WTC11 (cell line): ENCODE data around the gene OTOGL. TPM values are rescaled to one million over a fixed set of nuclear protein-coding genes. Genes with fewer than 3 reads are reported as not detected.

Experiments
- ATAC-seq: fragments of 200-7000 bp; cut with Tn5 transposase; 2 replicates; pipeline ENCODE4 v1.10.0; 2021; ENCODE audit warnings: mild to moderate bottlenecking, moderate library complexity
- CTCF ChIA-PET: fragments of 300-600 bp; sonication (Branson Sonifier 250); formaldehyde crosslinking; loops from one replicate; lab custom pipeline; 2021; ENCODE audit warnings: antibody characterized with exemption; lab: Charles Lee
- POLR2A ChIA-PET: fragments of 350-600 bp; sonication (Branson Sonifier 250); formaldehyde crosslinking; loops from one replicate; lab custom pipeline; 2021; ENCODE audit warnings: antibody characterized with exemption; lab: Charles Lee
- DNase-seq: peaks from one replicate; pipeline ENCODE4 v3.0.0; 2021; ENCODE audit warnings: low spot score
- H3K27ac Mint-ChIP-seq: 2 replicates; pipeline ENCODE4 v1.8.0; 2021; ENCODE audit warnings: mixed read lengths
- H3K27me3 Mint-ChIP-seq: 2 replicates; pipeline ENCODE4 v1.8.0; 2021; ENCODE audit warnings: low read depth, mild to moderate bottlenecking, moderate library complexity, mixed read lengths
- H3K36me3 Mint-ChIP-seq: 2 replicates; pipeline ENCODE4 v1.8.0; 2021; ENCODE audit warnings: mixed read lengths
- H3K4me1 Mint-ChIP-seq: 2 replicates; pipeline ENCODE4 v1.8.0; 2022; ENCODE audit warnings: mixed read lengths
- H3K4me3 Mint-ChIP-seq: 2 replicates; pipeline ENCODE4 v1.8.0; 2021; ENCODE audit warnings: mild to moderate bottlenecking, moderate library complexity, mixed read lengths
- H3K9me3 Mint-ChIP-seq: 2 replicates; pipeline ENCODE4 v1.8.0; 2021; ENCODE audit warnings: mixed read lengths
- AR ChIP-seq: fragments of 250-450 bp; sonication (Bioruptor Pico); IDR thresholded peaks from 2 replicates; pipeline ENCODE4 v1.9.0; 2021; ENCODE audit warnings: mild to moderate bottlenecking
- ATF1 ChIP-seq: sonication (generic); formaldehyde crosslinking; IDR thresholded peaks from 2 replicates; pipeline ENCODE4 v1.8.1; 2023; ENCODE audit warnings: mild to moderate bottlenecking, moderate library complexity, missing genetic modification reagents
- ATF3 ChIP-seq: sonication (generic); formaldehyde crosslinking; conservative IDR thresholded peaks from 2 replicates; pipeline ENCODE4 v1.8.1; 2022; ENCODE audit warnings: mild to moderate bottlenecking, missing genetic modification reagents
- CREM ChIP-seq: sonication (generic); formaldehyde crosslinking; IDR thresholded peaks from 2 replicates; pipeline ENCODE4 v1.8.1; 2022; ENCODE audit warnings: mild to moderate bottlenecking, missing genetic modification reagents, moderate library complexity
- ELF4 ChIP-seq: sonication (generic); formaldehyde crosslinking; IDR thresholded peaks from 2 replicates; pipeline ENCODE4 v1.8.1; 2022; ENCODE audit warnings: low read depth, mild to moderate bottlenecking, moderate library complexity, missing genetic modification reagents
- EMX1 ChIP-seq: fragments of 250-450 bp; sonication (Bioruptor Pico); IDR thresholded peaks from 2 replicates; pipeline ENCODE4 v1.8.0; 2021; ENCODE audit warnings: mild to moderate bottlenecking
- SMAD3 ChIP-seq: sonication (generic); formaldehyde crosslinking; IDR thresholded peaks from 2 replicates; pipeline ENCODE4 v1.8.0; 2022; ENCODE audit warnings: missing genetic modification reagents, mild to moderate bottlenecking, borderline replicate concordance
- STAT6 ChIP-seq: sonication (generic); formaldehyde crosslinking; conservative IDR thresholded peaks from 2 replicates; pipeline ENCODE4 v1.8.1; 2023; ENCODE audit warnings: mild to moderate bottlenecking, low read depth, missing genetic modification reagents, moderate library complexity
- ZBTB21 ChIP-seq: sonication (generic); formaldehyde crosslinking; IDR thresholded peaks from 2 replicates; pipeline ENCODE4 v1.8.1; 2023; ENCODE audit warnings: mild to moderate bottlenecking, missing genetic modification reagents, borderline replicate concordance
- ZNF138 ChIP-seq: sonication (generic); formaldehyde crosslinking; conservative IDR thresholded peaks from 2 replicates; pipeline ENCODE4 v1.8.1; 2022; ENCODE audit warnings: mild to moderate bottlenecking, moderate library complexity, missing genetic modification reagents
- ZNF281 ChIP-seq: sonication (generic); formaldehyde crosslinking; IDR thresholded peaks from 2 replicates; pipeline ENCODE4 v1.8.0; 2023; ENCODE audit warnings: mild to moderate bottlenecking, missing genetic modification reagents
- ZNF317 ChIP-seq: sonication (generic); formaldehyde crosslinking; IDR thresholded peaks from 2 replicates; pipeline ENCODE4 v1.8.1; 2023; ENCODE audit warnings: low read depth, mild to moderate bottlenecking, moderate library complexity, missing genetic modification reagents, borderline replicate concordance
- ZNF425 ChIP-seq: fragments of 250-450 bp; sonication (Bioruptor Pico); conservative IDR thresholded peaks from 2 replicates; pipeline ENCODE4 v1.9.0; 2021; ENCODE audit warnings: mild to moderate bottlenecking
- ZNF512 ChIP-seq: sonication (generic); formaldehyde crosslinking; IDR thresholded peaks from 2 replicates; pipeline ENCODE4 v1.8.1; 2022; ENCODE audit warnings: missing genetic modification reagents, borderline replicate concordance
- total RNA-seq: library from RNA; stranded (reverse); gene quantifications from 3 replicates; pipeline ENCODE4 v1.2.3, GENCODE V29; 2021
- TF ChIP-seq, protein P1 (sequence below): fragments of 200-600 bp; IDR thresholded peaks from 2 replicates; pipeline ENCODE4 v1.8.0; 2022; ENCODE audit warnings: antibody characterized with exemption
- TF ChIP-seq, protein P2 (sequence below): fragments of 250-450 bp; sonication (Bioruptor Pico); IDR thresholded peaks from 2 replicates; pipeline ENCODE4 v1.8.0; 2021; ENCODE audit warnings: mild to moderate bottlenecking

The OTOGL gene
- total RNA-seq, 1 experiment from 2014 or later, result 0.55 TPM

GRCh38 chr12:80411787-80412186 lies 312.4 kb downstream of the OTOGL start (continued):
- TF ChIP-seq STAT6 (CRISPR knock-in tag) (no peak), ELF4 (CRISPR knock-in tag) (no peak), SMAD3 (CRISPR knock-in tag) (no peak), AR (no peak), ZNF138 (CRISPR knock-in tag) (no peak), ZNF512 (CRISPR knock-in tag) (no peak), EMX1 (CRISPR knock-in tag) (no peak)

DNA sequence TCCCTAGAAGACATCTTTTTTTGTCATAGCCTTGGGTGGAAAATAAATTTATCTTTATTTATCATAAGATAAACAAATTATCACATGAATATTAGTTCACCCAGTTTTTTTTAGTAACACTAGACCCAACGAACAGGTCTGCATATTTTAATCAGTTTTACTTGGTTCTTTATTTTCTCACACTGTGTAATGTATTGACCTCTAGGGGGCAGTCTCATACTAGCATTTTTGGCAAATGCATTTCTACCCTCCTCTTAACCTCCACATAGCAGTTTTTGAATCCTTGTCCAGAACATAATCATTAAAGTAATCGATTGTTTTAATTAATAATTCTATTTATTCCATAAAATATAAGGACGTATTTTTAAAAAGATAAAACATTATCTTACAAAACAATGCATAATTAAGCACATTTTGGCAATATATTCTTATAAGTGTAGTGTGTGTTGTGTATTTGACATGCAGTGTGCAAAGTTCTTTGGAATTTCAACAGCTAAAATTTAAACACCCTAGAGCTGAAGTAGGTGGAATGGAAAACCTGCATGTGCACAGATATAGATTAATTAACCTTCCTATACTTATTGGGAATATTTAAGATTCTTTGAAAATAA lies 313.1 kb downstream of the OTOGL start:
- Mint-ChIP-seq H3K9me3 (no peaks in the 10 kb centered on the region), H3K4me1 (no peaks in the 10 kb centered on the region), H3K27ac (no peak overlapping the region), H3K4me3 (no peak overlapping the region), H3K36me3 (no peaks in the 10 kb centered on the region), H3K27me3 (no peaks in the 10 kb centered on the region; the same call in none of the 2 replicates)
- POLR2A ChIA-PET, result no interaction called here
- CTCF ChIA-PET, result interaction anchor here (0.6 to 1.6 kb wide), 2 partner anchors 195 to 499 kb away, joined by 4 to 5 read pairs; no protein-coding TSS in a partner anchor
- no peak for DNase-seq
- peak; percentile 63; the same call in 1 of the 2 replicates for ATAC-seq
- TF ChIP-seq, protein P1, sequence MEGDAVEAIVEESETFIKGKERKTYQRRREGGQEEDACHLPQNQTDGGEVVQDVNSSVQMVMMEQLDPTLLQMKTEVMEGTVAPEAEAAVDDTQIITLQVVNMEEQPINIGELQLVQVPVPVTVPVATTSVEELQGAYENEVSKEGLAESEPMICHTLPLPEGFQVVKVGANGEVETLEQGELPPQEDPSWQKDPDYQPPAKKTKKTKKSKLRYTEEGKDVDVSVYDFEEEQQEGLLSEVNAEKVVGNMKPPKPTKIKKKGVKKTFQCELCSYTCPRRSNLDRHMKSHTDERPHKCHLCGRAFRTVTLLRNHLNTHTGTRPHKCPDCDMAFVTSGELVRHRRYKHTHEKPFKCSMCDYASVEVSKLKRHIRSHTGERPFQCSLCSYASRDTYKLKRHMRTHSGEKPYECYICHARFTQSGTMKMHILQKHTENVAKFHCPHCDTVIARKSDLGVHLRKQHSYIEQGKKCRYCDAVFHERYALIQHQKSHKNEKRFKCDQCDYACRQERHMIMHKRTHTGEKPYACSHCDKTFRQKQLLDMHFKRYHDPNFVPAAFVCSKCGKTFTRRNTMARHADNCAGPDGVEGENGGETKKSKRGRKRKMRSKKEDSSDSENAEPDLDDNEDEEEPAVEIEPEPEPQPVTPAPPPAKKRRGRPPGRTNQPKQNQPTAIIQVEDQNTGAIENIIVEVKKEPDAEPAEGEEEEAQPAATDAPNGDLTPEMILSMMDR, result peak; percentile 69
- TF ChIP-seq CREM (CRISPR knock-in tag), result no peak

DNA sequence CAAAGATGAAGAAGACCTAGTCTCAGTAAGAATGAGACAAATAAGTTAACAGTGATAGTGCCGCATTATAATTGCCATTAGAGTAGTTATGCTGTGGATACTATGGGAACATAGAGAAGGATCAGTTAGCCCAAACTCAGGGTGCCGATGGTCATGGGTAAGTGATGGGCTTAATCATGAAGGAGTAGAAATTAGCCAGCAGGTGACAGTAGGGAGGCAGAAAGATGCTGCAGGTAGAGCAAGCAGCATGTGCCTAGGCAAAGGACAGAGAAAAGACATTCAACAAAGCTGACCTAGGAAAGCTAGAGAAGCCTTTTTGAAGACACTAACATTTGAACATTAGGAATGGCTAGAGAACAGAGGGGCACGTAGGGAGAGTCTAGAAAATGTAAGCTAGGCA lies 314.1 kb downstream of the OTOGL start:
- no peak overlapping the region for H3K27ac Mint-ChIP-seq
- no peaks in the 10 kb centered on the region for H3K9me3 Mint-ChIP-seq
- H3K36me3 Mint-ChIP-seq, result no peaks in the 10 kb centered on the region
- ATAC-seq, result peak; percentile 65
- no peak for DNase-seq
- no peaks in the 10 kb centered on the region for H3K4me1 Mint-ChIP-seq
- ChIA-PET CTCF (interaction anchor here (0.6 to 1.6 kb wide), 4 partner anchors 184 to 844 kb away, joined by 3 to 6 read pairs (median 4); no protein-coding TSS in a partner anchor), POLR2A (no interaction called here)
- no peak overlapping the region for H3K4me3 Mint-ChIP-seq
- no peaks in the 10 kb centered on the region; the same call in 1 of the 2 replicates for H3K27me3 Mint-ChIP-seq
- TF ChIP-seq, protein P2, sequence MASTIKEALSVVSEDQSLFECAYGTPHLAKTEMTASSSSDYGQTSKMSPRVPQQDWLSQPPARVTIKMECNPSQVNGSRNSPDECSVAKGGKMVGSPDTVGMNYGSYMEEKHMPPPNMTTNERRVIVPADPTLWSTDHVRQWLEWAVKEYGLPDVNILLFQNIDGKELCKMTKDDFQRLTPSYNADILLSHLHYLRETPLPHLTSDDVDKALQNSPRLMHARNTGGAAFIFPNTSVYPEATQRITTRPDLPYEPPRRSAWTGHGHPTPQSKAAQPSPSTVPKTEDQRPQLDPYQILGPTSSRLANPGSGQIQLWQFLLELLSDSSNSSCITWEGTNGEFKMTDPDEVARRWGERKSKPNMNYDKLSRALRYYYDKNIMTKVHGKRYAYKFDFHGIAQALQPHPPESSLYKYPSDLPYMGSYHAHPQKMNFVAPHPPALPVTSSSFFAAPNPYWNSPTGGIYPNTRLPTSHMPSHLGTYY (CRISPR knock-in tag), result no peak
- TF ChIP-seq ZBTB21 (CRISPR knock-in tag), result no peak
- TF ChIP-seq ZNF281 (CRISPR knock-in tag), result no peak
- no peak for TF ChIP-seq ATF3 (CRISPR knock-in tag)
- no peak for TF ChIP-seq ZNF425 (CRISPR knock-in tag)
- no peak for TF ChIP-seq ZNF317
- TF ChIP-seq ATF1 (CRISPR knock-in tag), result no peak
